ENCODE results near the gene MTHFD2. TPM values are rescaled to one million over a fixed set of nuclear protein-coding genes. Genes with fewer than 3 reads are reported as not detected.

MTHFD2 gene
- total RNA-seq, 4 donors from 2014 or later = 9.0 to 34.8 (median 20.9) TPM

- Histone ChIP-seq H3K36me3 (peaks cover 30 to 53% of the 10 kb centered on the region in 2 donors), H3K4me1 (no peaks in the 10 kb centered on the region), H3K4me3 (replicated peaks in 1 of 3) (no peak overlapping the region), H3K27ac (no peak overlapping the region), H3K27me3 (no peaks in the 10 kb centered on the region), H3K9me3 (no peaks in the 10 kb centered on the region)
- TF ChIP-seq POLR2A (IDR thresholded peaks at IDR 0.05) = no peak
- TF ChIP-seq, protein P1, sequence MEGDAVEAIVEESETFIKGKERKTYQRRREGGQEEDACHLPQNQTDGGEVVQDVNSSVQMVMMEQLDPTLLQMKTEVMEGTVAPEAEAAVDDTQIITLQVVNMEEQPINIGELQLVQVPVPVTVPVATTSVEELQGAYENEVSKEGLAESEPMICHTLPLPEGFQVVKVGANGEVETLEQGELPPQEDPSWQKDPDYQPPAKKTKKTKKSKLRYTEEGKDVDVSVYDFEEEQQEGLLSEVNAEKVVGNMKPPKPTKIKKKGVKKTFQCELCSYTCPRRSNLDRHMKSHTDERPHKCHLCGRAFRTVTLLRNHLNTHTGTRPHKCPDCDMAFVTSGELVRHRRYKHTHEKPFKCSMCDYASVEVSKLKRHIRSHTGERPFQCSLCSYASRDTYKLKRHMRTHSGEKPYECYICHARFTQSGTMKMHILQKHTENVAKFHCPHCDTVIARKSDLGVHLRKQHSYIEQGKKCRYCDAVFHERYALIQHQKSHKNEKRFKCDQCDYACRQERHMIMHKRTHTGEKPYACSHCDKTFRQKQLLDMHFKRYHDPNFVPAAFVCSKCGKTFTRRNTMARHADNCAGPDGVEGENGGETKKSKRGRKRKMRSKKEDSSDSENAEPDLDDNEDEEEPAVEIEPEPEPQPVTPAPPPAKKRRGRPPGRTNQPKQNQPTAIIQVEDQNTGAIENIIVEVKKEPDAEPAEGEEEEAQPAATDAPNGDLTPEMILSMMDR (IDR thresholded peaks at IDR 0.05) = no peak
- WGBS, 2 donors = 93 to 94% methylated on average over 3 of the region's 3 CpGs
- intact Hi-C loops (cut with DNase I) = no loop called here
- DNase-seq = no peak
Observed at GRCh38 chr2:74155830-74156229, 42.6 kb upstream of the MTHFD2 start.

DNA sequence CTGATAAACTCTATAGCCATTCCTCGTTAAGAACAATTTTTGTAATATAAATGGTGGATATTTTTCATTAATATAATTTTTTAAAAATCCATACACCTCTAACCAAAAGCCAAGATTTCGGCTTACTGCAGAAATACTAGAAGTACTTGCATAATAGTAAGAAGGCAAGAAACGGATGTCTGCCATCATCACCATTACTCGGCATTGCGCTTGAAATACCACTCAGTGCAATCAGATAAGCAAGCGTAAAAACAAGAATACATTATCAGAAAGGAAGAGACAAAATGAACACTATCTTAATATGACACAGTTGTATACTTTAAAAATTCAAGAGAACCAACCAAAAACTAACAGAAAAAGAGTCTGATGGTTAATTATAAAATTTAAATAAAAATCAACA is 35.5 kb upstream of the MTHFD2 start:
- Histone ChIP-seq H3K27me3 (no peaks in the 10 kb centered on the region), H3K4me1 (no peaks in the 10 kb centered on the region), H3K27ac (no peak overlapping the region), H3K9me3 (no peaks in the 10 kb centered on the region), H3K36me3 (peaks cover 29 to 64% of the 10 kb centered on the region in 2 donors), H3K4me3 (replicated peaks in 1 of 3) (no peak overlapping the region)
- DNase-seq = no peak
- WGBS, 2 donors = 95 to 96% methylated on average over 6 of the region's 6 CpGs
- no peak for TF ChIP-seq POLR2A (IDR thresholded peaks at IDR 0.05)
- TF ChIP-seq, protein P1 (IDR thresholded peaks at IDR 0.05) = no peak
- intact Hi-C loops (cut with DNase I) = no loop called here

GRCh38 chr2:74164761-74165160 is 33.7 kb upstream of the MTHFD2 start:
- Histone ChIP-seq H3K9me3 (no peaks in the 10 kb centered on the region), H3K27me3 (no peaks in the 10 kb centered on the region), H3K4me3 (replicated peaks in 1 of 3) (no peak overlapping the region), H3K36me3 (peaks cover 28 to 71% of the 10 kb centered on the region in 2 donors), H3K27ac (no peak overlapping the region), H3K4me1 (no peaks in the 10 kb centered on the region)
- no peak for TF ChIP-seq POLR2A (IDR thresholded peaks at IDR 0.05)
- TF ChIP-seq, protein P1 (IDR thresholded peaks at IDR 0.05) = no peak
- intact Hi-C loops (cut with DNase I) = no loop called here
- DNase-seq = no peak
- WGBS, 2 donors = 92 to 98% methylated on average over 1 of the region's 1 CpG

DNA sequence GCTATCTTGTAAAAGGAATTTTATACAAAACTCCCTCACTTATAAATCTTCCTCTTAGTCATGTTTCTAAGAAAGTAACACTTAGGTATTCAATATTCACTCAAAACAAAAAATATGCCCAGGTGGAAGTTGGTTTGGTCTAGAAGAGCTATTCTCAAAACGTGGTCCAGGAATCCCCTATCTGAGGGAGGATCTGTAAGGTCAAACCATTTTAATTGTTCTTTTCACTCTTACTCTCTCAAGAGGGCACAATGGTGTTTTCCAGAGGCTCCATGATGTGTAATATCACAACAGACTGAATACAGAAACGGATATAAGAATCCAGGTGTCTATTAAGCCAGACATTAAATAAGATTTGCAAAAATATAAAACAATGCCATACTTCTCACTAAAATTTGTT is 29.7 kb upstream of the MTHFD2 start:
- no peaks in the 10 kb centered on the region for H3K27me3 ChIP-seq
- intact Hi-C loops (cut with DNase I) = no loop called here
- H3K4me3 ChIP-seq (replicated peaks in 1 of 3) = no peak overlapping the region
- no peaks in the 10 kb centered on the region for H3K4me1 ChIP-seq
- peaks cover 36 to 71% of the 10 kb centered on the region in 2 donors for H3K36me3 ChIP-seq
- TF ChIP-seq, protein P1 (IDR thresholded peaks at IDR 0.05) = no peak
- TF ChIP-seq POLR2A (IDR thresholded peaks at IDR 0.05) = no peak
- no peak for DNase-seq
- 75 to 83% methylated on average over 2 of the region's 2 CpGs for WGBS, 2 donors
- H3K9me3 ChIP-seq = no peaks in the 10 kb centered on the region
- no peak overlapping the region for H3K27ac ChIP-seq

GRCh38 chr2:74174909-74175308 is 23.5 kb upstream of the MTHFD2 start:
- Histone ChIP-seq H3K4me1 (peaks cover 13 to 25% of the 10 kb centered on the region in 2 donors), H3K27me3 (no peaks in the 10 kb centered on the region), H3K36me3 (peaks cover 7 to 17% of the 10 kb centered on the region in 2 donors), H3K4me3 (replicated peaks in 1 of 3) (no peak overlapping the region), H3K9me3 (no peaks in the 10 kb centered on the region), H3K27ac (no peak overlapping the region)
- no peak for TF ChIP-seq POLR2A (IDR thresholded peaks at IDR 0.05)
- TF ChIP-seq, protein P1 (IDR thresholded peaks at IDR 0.05) = no peak
- no peak for DNase-seq
- 100% methylated on average over 1 of the region's 1 CpG for WGBS, 2 donors
- intact Hi-C loops (cut with DNase I) = no loop called here
